Measurements from ENCODE around the gene CABYR. TPM values are rescaled to one million over a fixed set of nuclear protein-coding genes. Genes with fewer than 3 reads are reported as not detected.
A peak's percentile ranks its signal among the peaks of the same experiment; 100 is the strongest.

CABYR gene
- total and polyA plus RNA-seq, 2 donors (not counting 1 experiment from before 2014, with no cell fraction given), result 7.3 to 14.0 TPM

GRCh38 chr18:24181806-24182205, 42.9 kb downstream of the CABYR start:
- DNase-seq (ENCODE audit: low read depth in 2 of 2), result peak in 1 of 2 donors; percentile 69
- no peak for TF ChIP-seq CTCF (conservative IDR thresholded peaks at IDR 0.05 in 1 of 2, IDR thresholded peaks at IDR 0.05 in 1 of 2; ENCODE audit: low read depth in 1 of 2, low read length in 2 of 2)
- no peak for TF ChIP-seq EZH2 (IDR thresholded peaks at IDR 0.05; ENCODE audit: low read length, missing control alignments)
- H3K27me3 ChIP-seq (ENCODE audit: control insufficient read depth, insufficient read depth, low read length), result no peaks in the 10 kb centered on the region
- H3K4me2 ChIP-seq (ENCODE audit: extremely low read depth, insufficient read depth, low read length), result no peak overlapping the region
- no peaks in the 10 kb centered on the region for H3K4me1 ChIP-seq (ENCODE audit: control insufficient read depth, extremely low read depth, insufficient read depth, low read length)
- H3K36me3 ChIP-seq (ENCODE audit: control insufficient read depth, insufficient read depth, low read length), result no peaks in the 10 kb centered on the region
- H3K9me3 ChIP-seq (ENCODE audit: control insufficient read depth, insufficient read depth, low read depth, low read length), result no peaks in the 10 kb centered on the region
- H3K9ac ChIP-seq (ENCODE audit: insufficient read depth, low read length), result no peak overlapping the region
- H4K20me1 ChIP-seq (ENCODE audit: control insufficient read depth, extremely low read depth, insufficient read depth, low read length), result no peaks in the 10 kb centered on the region
- no peak overlapping the region for H2AFZ ChIP-seq (ENCODE audit: low read length)
- no peak overlapping the region for H3K4me3 ChIP-seq (replicated peaks in 1 of 4; ENCODE audit: control extremely low read depth in 1 of 4, insufficient read depth in 1 of 4, low read depth in 3 of 4, low read length in 4 of 4)
- no peak overlapping the region for H3K27ac ChIP-seq (ENCODE audit: insufficient read depth, low read length)
- no peaks in the 10 kb centered on the region for H3K79me2 ChIP-seq (ENCODE audit: control insufficient read depth, insufficient read depth, low read length)

- Histone ChIP-seq H3K27ac (ENCODE audit: insufficient read depth, low read length) (no peak overlapping the region), H3K4me2 (ENCODE audit: extremely low read depth, insufficient read depth, low read length) (no peak overlapping the region), H2AFZ (ENCODE audit: low read length) (no peak overlapping the region), H4K20me1 (ENCODE audit: control insufficient read depth, extremely low read depth, insufficient read depth, low read length) (no peaks in the 10 kb centered on the region), H3K9ac (ENCODE audit: insufficient read depth, low read length) (no peak overlapping the region), H3K9me3 (ENCODE audit: control insufficient read depth, insufficient read depth, low read depth, low read length) (no peaks in the 10 kb centered on the region), H3K4me3 (replicated peaks in 1 of 4; ENCODE audit: control extremely low read depth in 1 of 4, insufficient read depth in 1 of 4, low read depth in 3 of 4, low read length in 4 of 4) (no peak overlapping the region), H3K27me3 (ENCODE audit: control insufficient read depth, insufficient read depth, low read length) (no peaks in the 10 kb centered on the region), H3K79me2 (ENCODE audit: control insufficient read depth, insufficient read depth, low read length) (no peaks in the 10 kb centered on the region), H3K4me1 (ENCODE audit: control insufficient read depth, extremely low read depth, insufficient read depth, low read length) (no peaks in the 10 kb centered on the region), H3K36me3 (ENCODE audit: control insufficient read depth, insufficient read depth, low read length) (no peaks in the 10 kb centered on the region)
- no peak for TF ChIP-seq EZH2 (IDR thresholded peaks at IDR 0.05; ENCODE audit: low read length, missing control alignments)
- no peak for TF ChIP-seq CTCF (conservative IDR thresholded peaks at IDR 0.05 in 1 of 2, IDR thresholded peaks at IDR 0.05 in 1 of 2; ENCODE audit: low read depth in 1 of 2, low read length in 2 of 2)
- peak in 1 of 2 donors; percentile 70 for DNase-seq (ENCODE audit: low read depth in 2 of 2)
Observed at GRCh38 chr18:24185805-24186204, 46.9 kb downstream of the CABYR start.

- Histone ChIP-seq H2AFZ (ENCODE audit: low read length) (no peak overlapping the region), H3K9me3 (ENCODE audit: control insufficient read depth, insufficient read depth, low read depth, low read length) (no peaks in the 10 kb centered on the region), H3K79me2 (ENCODE audit: control insufficient read depth, insufficient read depth, low read length) (no peaks in the 10 kb centered on the region), H3K4me1 (ENCODE audit: control insufficient read depth, extremely low read depth, insufficient read depth, low read length) (no peaks in the 10 kb centered on the region), H4K20me1 (ENCODE audit: control insufficient read depth, extremely low read depth, insufficient read depth, low read length) (no peaks in the 10 kb centered on the region), H3K27ac (ENCODE audit: insufficient read depth, low read length) (no peak overlapping the region), H3K27me3 (ENCODE audit: control insufficient read depth, insufficient read depth, low read length) (no peaks in the 10 kb centered on the region), H3K9ac (ENCODE audit: insufficient read depth, low read length) (no peak overlapping the region), H3K36me3 (ENCODE audit: control insufficient read depth, insufficient read depth, low read length) (no peaks in the 10 kb centered on the region), H3K4me2 (ENCODE audit: extremely low read depth, insufficient read depth, low read length) (no peak overlapping the region), H3K4me3 (replicated peaks in 1 of 4; ENCODE audit: control extremely low read depth in 1 of 4, insufficient read depth in 1 of 4, low read depth in 3 of 4, low read length in 4 of 4) (no peak overlapping the region)
- no peak for DNase-seq (ENCODE audit: low read depth in 2 of 2)
- no peak for TF ChIP-seq EZH2 (IDR thresholded peaks at IDR 0.05; ENCODE audit: low read length, missing control alignments)
- no peak for TF ChIP-seq CTCF (conservative IDR thresholded peaks at IDR 0.05 in 1 of 2, IDR thresholded peaks at IDR 0.05 in 1 of 2; ENCODE audit: low read depth in 1 of 2, low read length in 2 of 2)
Observed at GRCh38 chr18:24187049-24187448, 48.2 kb downstream of the CABYR start.

Data from fibroblast of lung (primary cell).